ENCODE data around the gene PTPRT. TPM values are rescaled to one million over a fixed set of nuclear protein-coding genes. Genes with fewer than 3 reads are reported as not detected.
A peak's percentile ranks its signal among the peaks of the same experiment; 100 is the strongest.

PTPRT gene
- total RNA-seq, 1 experiment from 2014 or later = 0.13 TPM

DNA sequence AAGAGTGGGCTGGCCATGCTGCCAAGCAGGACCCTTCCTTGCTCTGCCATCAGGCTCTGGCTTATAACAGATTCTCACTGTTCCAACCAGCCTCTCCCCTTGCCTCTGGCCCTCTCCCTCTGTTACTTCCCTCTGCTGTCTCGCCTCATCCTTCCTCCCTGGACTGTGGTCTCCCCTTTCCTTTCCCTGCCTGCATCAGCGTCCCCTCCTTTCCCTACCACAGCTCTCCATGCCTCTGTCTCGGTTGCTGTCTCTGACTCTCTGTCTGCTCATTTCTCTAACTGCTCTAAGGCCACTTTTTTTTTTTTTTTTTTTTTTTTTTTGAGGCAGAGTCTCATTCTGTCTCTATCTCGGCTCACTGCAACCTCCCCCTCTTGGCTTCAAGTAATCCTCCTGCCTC, 173.4 kb downstream of the PTPRT start:
- Histone ChIP-seq H2BK20ac (ENCODE audit: low read depth, low read length, poor library complexity, severe bottlenecking) (no peak overlapping the region), H3K4ac (ENCODE audit: low read depth, low read length) (no peak overlapping the region)
- WGBS (ENCODE audit: extremely low coverage, insufficient read length, low lambda C conversion rate) = no CpG with 5 or more reads among the region's 4 CpGs

More for the DNA sequence above, 173.4 kb downstream of the PTPRT start:
- Mint-ChIP-seq H3K9me3 (no peaks in the 10 kb centered on the region), H3K36me3 (ENCODE audit: insufficient read depth in 1 of 3, low read depth in 3 of 3) (no peaks in the 10 kb centered on the region; a peak in 1 of 7 replicates), H3K27ac (peak overlapping the region in 1 of 3 experiments; percentile 9; a peak in 2 of 7 replicates), H3K4me3 (no peak overlapping the region), H3K4me1 (peaks cover 8 to 31% of the 10 kb centered on the region in 2 experiments; a peak in 3 of 4 replicates), H3K27me3 (ENCODE audit: low read depth) (peaks cover 5% of the 10 kb centered on the region)
- Histone ChIP-seq H3K4me1 (ENCODE audit: insufficient read depth, low read length) (no peaks in the 10 kb centered on the region; the same call in 1 of the 2 replicates), H4K20me1 (ENCODE audit: control insufficient read depth, insufficient read depth, insufficient read length) (no peaks in the 10 kb centered on the region), H3K14ac (ENCODE audit: insufficient read depth, low read length) (no peak overlapping the region), H2BK120ac (ENCODE audit: low read depth, low read length, poor library complexity, severe bottlenecking) (no peak overlapping the region), H3K56ac (ENCODE audit: insufficient read length, low read depth, low read length) (no peak overlapping the region), H3T11ph (ENCODE audit: low read length) (no peak overlapping the region), H3K27me3 (ENCODE audit: insufficient read depth, low read length) (no peaks in the 10 kb centered on the region), H4K5ac (ENCODE audit: insufficient read length, low read depth, low read length) (no peak overlapping the region), H3K27ac (ENCODE audit: insufficient read length, low read depth, low read length) (no peak overlapping the region), H2BK15ac (ENCODE audit: low read depth, low read length) (no peak overlapping the region), H3K23me2 (ENCODE audit: insufficient read length, low read depth, low read length, poor library complexity, severe bottlenecking) (no peaks in the 10 kb centered on the region), H3K9me3 (ENCODE audit: control insufficient read depth, low read depth, low read length) (no peaks in the 10 kb centered on the region), H4K91ac (ENCODE audit: insufficient read length, low read depth, low read length) (no peak overlapping the region), H3K9ac (ENCODE audit: extremely low read depth, insufficient read length, low read length) (no peak overlapping the region), H3K23ac (ENCODE audit: insufficient read length, low read depth, low read length) (no peak overlapping the region), H3K79me2 (ENCODE audit: insufficient read depth, low read length) (no peaks in the 10 kb centered on the region), H2BK5ac (ENCODE audit: insufficient read length, low read length) (no peak overlapping the region), H3K79me1 (ENCODE audit: insufficient read depth, low read depth, low read length, poor library complexity, severe bottlenecking) (no peaks in the 10 kb centered on the region), H2AFZ (ENCODE audit: low read length) (no peak overlapping the region), H2AK5ac (ENCODE audit: insufficient read length, low read length) (no peak overlapping the region), H2BK12ac (ENCODE audit: insufficient read length, low read depth, low read length) (no peak overlapping the region), H3K4me2 (ENCODE audit: insufficient read depth, insufficient read length, low read length) (no peak overlapping the region), H3K18ac (ENCODE audit: insufficient read length, low read depth, low read length) (no peak overlapping the region), H4K8ac (replicated peaks; ENCODE audit: insufficient read length, low read depth, low read length) (no peak overlapping the region)
- TF ChIP-seq, protein P1, sequence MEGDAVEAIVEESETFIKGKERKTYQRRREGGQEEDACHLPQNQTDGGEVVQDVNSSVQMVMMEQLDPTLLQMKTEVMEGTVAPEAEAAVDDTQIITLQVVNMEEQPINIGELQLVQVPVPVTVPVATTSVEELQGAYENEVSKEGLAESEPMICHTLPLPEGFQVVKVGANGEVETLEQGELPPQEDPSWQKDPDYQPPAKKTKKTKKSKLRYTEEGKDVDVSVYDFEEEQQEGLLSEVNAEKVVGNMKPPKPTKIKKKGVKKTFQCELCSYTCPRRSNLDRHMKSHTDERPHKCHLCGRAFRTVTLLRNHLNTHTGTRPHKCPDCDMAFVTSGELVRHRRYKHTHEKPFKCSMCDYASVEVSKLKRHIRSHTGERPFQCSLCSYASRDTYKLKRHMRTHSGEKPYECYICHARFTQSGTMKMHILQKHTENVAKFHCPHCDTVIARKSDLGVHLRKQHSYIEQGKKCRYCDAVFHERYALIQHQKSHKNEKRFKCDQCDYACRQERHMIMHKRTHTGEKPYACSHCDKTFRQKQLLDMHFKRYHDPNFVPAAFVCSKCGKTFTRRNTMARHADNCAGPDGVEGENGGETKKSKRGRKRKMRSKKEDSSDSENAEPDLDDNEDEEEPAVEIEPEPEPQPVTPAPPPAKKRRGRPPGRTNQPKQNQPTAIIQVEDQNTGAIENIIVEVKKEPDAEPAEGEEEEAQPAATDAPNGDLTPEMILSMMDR (conservative IDR thresholded peaks at IDR 0.05) = no peak
- no peak for DNase-seq
